K562 (cell line): ENCODE measurements around the gene ARHGEF16. TPM values are rescaled to one million over a fixed set of nuclear protein-coding genes. Genes with fewer than 3 reads are reported as not detected.

Experiments used
- ELF4 ChIP-seq: fragments of 450-650 bp; formaldehyde crosslinking; IDR thresholded peaks from 2 replicates; pipeline ENCODE4 v1.4.0; 2022; ENCODE audit warnings: missing genetic modification characterization
- MCM7 ChIP-seq, 2 experiments: fragments of 450-650 bp; IDR thresholded peaks; 2 replicates each; pipeline ENCODE4 v1.6.1; 2016 to 2018
- MIER1 ChIP-seq: fragments of 450-650 bp; IDR thresholded peaks from 2 replicates; pipeline ENCODE4 v1.6.1; 2016; ENCODE audit warnings: antibody characterized with exemption, mild to moderate bottlenecking, low read depth
- NBN ChIP-seq: fragments of 450-650 bp; IDR thresholded peaks from 2 replicates; pipeline ENCODE4 v1.6.1; 2016; ENCODE audit warnings: low read depth, mild to moderate bottlenecking
- RAD21 ChIP-seq, 2 experiments: fragments of 250-450 bp in 1 of 2; fragments of 450-650 bp in 1 of 2; sonication (Bioruptor Pico) in 1 of 2; formaldehyde crosslinking in 1 of 2; IDR thresholded peaks in 1 of 2; conservative IDR thresholded peaks in 1 of 2; 2 replicates each; pipeline versions ENCODE4 v1.4.0 to v1.8.0; 2020 to 2022; ENCODE audit warnings: mild to moderate bottlenecking in 2 of 2, moderate library complexity in 1 of 2
- SAFB ChIP-seq: fragments of 200-400 bp; formaldehyde crosslinking; IDR thresholded peaks from 2 replicates; pipeline ENCODE4 v1.6.1; 2017; ENCODE audit warnings: low read depth, low read length, borderline replicate concordance
- XRCC3 ChIP-seq: fragments of 450-650 bp; IDR thresholded peaks from 2 replicates; pipeline ENCODE4 v1.6.1; 2017; ENCODE audit warnings: mild to moderate bottlenecking, moderate library complexity
- ZC3H4 ChIP-seq: sonication (generic); formaldehyde crosslinking; IDR thresholded peaks from 2 replicates; pipeline ENCODE4 v1.9.0; 2021; ENCODE audit warnings: missing genetic modification reagents, borderline replicate concordance
- ZNF184 ChIP-seq: sonication (generic); formaldehyde crosslinking; IDR thresholded peaks from 2 replicates; pipeline ENCODE4 v1.5.0; 2020; ENCODE audit warnings: missing genetic modification reagents
- ZNF280B ChIP-seq: fragments of 250-450 bp; sonication (Bioruptor Pico); IDR thresholded peaks from 2 replicates; pipeline ENCODE4 v1.5.1; 2021; ENCODE audit warnings: mild to moderate bottlenecking
- polyA plus RNA-seq, 8 experiments: library from polyadenylated mRNA; depleted of rRNA in 4 of 8; stranded (reverse) in 5 of 8; unstranded in 3 of 8; fragments of >200 nt; fragmentation: Nextera tagmentation in 2 of 8; fragmentation: Illumina TruSeq in 1 of 8; extraction: Ambion mirVana in 2 of 8; extraction: Trizol in 1 of 8; gene quantifications; 2 replicates each; pipeline versions ENCODE4 v1.2.1 to v1.2.3, GENCODE V29; 2011 to 2014; ENCODE audit warnings: inconsistent platforms in 1 of 8, missing spikeins in 1 of 8
- total RNA-seq, 7 experiments: library from RNA; depleted of rRNA in 6 of 7; stranded (reverse); fragments of >200 nt in 6 of 7; fragmentation: Illumina TruSeq in 2 of 7; extraction: Trizol in 2 of 7; gene quantifications; 2 replicates each; pipeline versions ENCODE4 v1.2.1 to v1.2.3, GENCODE V29; 2011 to 2021; ENCODE audit warnings: low replicate concordance in 1 of 7
- TF ChIP-seq, protein P1 (sequence below): fragments of 450-650 bp; IDR thresholded peaks from 2 replicates; pipeline ENCODE4 v1.6.1; 2016; ENCODE audit warnings: borderline replicate concordance

The ARHGEF16 gene
- total and polyA plus RNA-seq, 9 of the 15 experiments (the other 6 are each of a cell fraction or from before 2014, with no cell fraction given) = 0.15 to 1.2 (median 0.49) TPM; not detected in 2

DNA sequence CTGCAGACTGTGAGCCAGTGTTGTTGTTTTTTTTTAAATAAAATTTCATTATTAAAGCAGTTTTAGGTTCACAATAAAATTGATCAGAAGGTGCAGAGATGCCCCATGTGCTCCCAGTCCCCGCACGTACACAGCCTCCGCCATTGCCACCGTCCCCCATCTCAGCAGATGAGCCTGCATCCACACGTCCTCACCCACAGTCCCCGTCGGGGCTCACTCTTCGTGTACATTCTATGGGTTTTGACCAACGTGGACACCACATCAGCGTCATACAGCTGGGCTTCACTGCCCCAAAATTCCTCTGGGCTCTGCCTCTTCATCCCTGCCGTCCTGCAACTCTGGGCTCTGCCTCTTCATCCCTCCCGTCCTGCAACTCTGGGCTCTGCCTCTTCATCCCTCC is 11.6 kb upstream of the ARHGEF16 start (continued):
- TF ChIP-seq ZNF280B (CRISPR knock-in tag) (no peak), ZC3H4 (CRISPR knock-in tag) (no peak), SAFB (no peak), ZNF184 (CRISPR knock-in tag) (no peak), XRCC3 (no peak), RAD21 (CRISPR knock-in tag; conservative IDR thresholded peaks at IDR 0.05 in 1 of 2, IDR thresholded peaks at IDR 0.05 in 1 of 2) (no peak), MIER1 (no peak), NBN (no peak), MCM7 (IDR thresholded peaks at IDR 0.05) (no peak), ELF4 (CRISPR knock-in tag) (no peak)
- TF ChIP-seq, protein P1, sequence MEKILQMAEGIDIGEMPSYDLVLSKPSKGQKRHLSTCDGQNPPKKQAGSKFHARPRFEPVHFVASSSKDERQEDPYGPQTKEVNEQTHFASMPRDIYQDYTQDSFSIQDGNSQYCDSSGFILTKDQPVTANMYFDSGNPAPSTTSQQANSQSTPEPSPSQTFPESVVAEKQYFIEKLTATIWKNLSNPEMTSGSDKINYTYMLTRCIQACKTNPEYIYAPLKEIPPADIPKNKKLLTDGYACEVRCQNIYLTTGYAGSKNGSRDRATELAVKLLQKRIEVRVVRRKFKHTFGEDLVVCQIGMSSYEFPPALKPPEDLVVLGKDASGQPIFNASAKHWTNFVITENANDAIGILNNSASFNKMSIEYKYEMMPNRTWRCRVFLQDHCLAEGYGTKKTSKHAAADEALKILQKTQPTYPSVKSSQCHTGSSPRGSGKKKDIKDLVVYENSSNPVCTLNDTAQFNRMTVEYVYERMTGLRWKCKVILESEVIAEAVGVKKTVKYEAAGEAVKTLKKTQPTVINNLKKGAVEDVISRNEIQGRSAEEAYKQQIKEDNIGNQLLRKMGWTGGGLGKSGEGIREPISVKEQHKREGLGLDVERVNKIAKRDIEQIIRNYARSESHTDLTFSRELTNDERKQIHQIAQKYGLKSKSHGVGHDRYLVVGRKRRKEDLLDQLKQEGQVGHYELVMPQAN = no peak
